GM23338 (cell line): Measurements from ENCODE around the gene MCAT.

Experiments used
- CTCF ChIP-seq, 2 experiments: fragments of 200-600 bp in 1 of 2; sonication (generic) in 1 of 2; conservative IDR thresholded peaks; 2 replicates each; pipeline versions ENCODE4 v1.5.1 to v1.6.1; 2016 to 2017; ENCODE audit warnings: antibody characterized with exemption in 2 of 2, low read depth in 2 of 2, mild to moderate bottlenecking in 2 of 2, moderate library complexity in 1 of 2
- EZH2phosphoT487 ChIP-seq: fragments of 200-600 bp; sonication (generic); IDR thresholded peaks from one replicate; pipeline ENCODE4 v1.8.1; 2018; ENCODE audit warnings: antibody characterized with exemption; ENCODE audit not compliant: unreplicated experiment

DNA sequence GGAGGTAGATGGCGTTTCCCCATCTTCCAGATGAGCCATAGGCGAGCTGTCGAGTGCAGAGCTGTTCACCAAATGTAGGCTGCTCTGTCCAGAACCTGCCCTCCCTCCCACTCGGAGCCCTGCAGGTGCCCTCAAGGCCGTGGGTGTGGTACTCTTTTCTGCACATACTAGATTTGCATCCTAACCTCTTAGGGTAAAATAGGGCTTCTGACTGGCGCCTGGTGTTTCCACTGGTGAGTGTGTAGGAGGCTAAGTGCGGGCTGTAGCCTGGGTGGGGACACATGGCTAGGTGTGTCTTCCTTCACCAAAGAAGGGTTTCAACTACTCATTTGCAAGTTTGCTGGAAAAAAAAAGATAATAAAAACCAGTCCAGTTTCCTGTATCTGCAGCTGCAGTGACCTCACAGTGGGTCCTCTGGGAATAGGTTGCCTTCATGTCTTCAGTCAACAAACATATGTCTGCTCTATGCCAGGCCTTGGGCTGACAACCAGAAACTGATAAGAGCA is 24.2 kb downstream of the MCAT start:
- TF ChIP-seq CTCF (conservative IDR thresholded peaks at IDR 0.05; ENCODE audit: low read depth in 2 of 2) (no peak), EZH2phosphoT487 (no peak)
